Body of pancreas (tissue), 4 donors: ENCODE results near the gene PCK2. TPM values are rescaled to one million over a fixed set of nuclear protein-coding genes. Genes with fewer than 3 reads are reported as not detected.
"Not testable (repeated sequence)": the region's sequence is repeated elsewhere in the genome, so short reads cannot be mapped to it uniquely, and the experiment has no call there.

Source experiments
- ATAC-seq: fragments of 150-250 bp; one replicate; pipeline ENCODE4 v1.9.1; 2016
- DNase-seq, 4 donors: peaks; one replicate each; pipeline ENCODE4 v3.0.0-alpha.2; 2019
- H3K27ac ChIP-seq, 4 donors: fragments of 200-600 bp; sonication (generic); 1 replicate in 3 of 4; 2 replicates in 1 of 4; pipeline versions ENCODE4 v1.5.1 to v1.6.1; 2016 to 2019; ENCODE audit warnings: mild to moderate bottlenecking in 1 of 4, mixed read lengths in 1 of 4, moderate library complexity in 1 of 4
- H3K27me3 ChIP-seq, 2 donors: fragments of 200-600 bp; sonication (generic); one replicate each; pipeline ENCODE4 v1.6.0; 2016; ENCODE audit warnings: mild to moderate bottlenecking in 1 of 2
- H3K36me3 ChIP-seq, 2 donors: fragments of 200-600 bp; sonication (generic); replicated peaks in 1 of 2; 2 replicates each; pipeline ENCODE4 v1.5.1; 2016; ENCODE audit warnings: low read depth in 2 of 2; ENCODE audit not compliant: insufficient read depth in 1 of 2
- H3K4me1 ChIP-seq: fragments of 200-600 bp; sonication (generic); one replicate; pipeline ENCODE4 v1.6.0; 2016
- H3K4me3 ChIP-seq, 2 donors: fragments of 200-600 bp; sonication (generic); 1 replicate in 1 of 2; 2 replicates in 1 of 2; pipeline ENCODE4 v1.5.1; 2016 to 2019
- H3K9me3 ChIP-seq, 3 donors: fragments of 200-600 bp; sonication (generic); 1 replicate in 2 of 3; 2 replicates in 1 of 3; pipeline ENCODE4 v1.5.1; 2016
- CTCF ChIP-seq, 7 experiments: fragments of 450-650 bp in 4 of 7; fragments of 200-600 bp in 3 of 7; sonication (generic) in 3 of 7; IDR thresholded peaks; one replicate each; pipeline ENCODE4 v1.5.1; 2016 to 2019; ENCODE audit warnings: antibody characterized with exemption in 7 of 7
- POLR2A ChIP-seq, 3 donors: fragments of 450-650 bp; IDR thresholded peaks; one replicate each; pipeline ENCODE4 v1.6.1; 2016; ENCODE audit warnings: antibody characterized with exemption in 3 of 3, mild to moderate bottlenecking in 2 of 3
- WGBS, 2 donors: methylation state at CpG; one replicate each; pipeline ENCODE4 v1.1.5; 2017; 5-methylcytosine and 5-hydroxymethylcytosine counted together
- intact Hi-C: fragments of 100-400 bp; cut with DNase I; formaldehyde crosslinking; loops from one replicate; pipeline ENCODE4 v1.15.1; 2023
- total RNA-seq, 2 donors: library from RNA; depleted of rRNA; stranded (reverse); fragments of >200 nt; gene quantifications; one replicate each; pipeline ENCODE4 v1.1.0, GENCODE V29; 2016

Gene PCK2
- total RNA-seq, 2 donors from 2014 or later: 20.4 to 29.8 TPM

- Histone ChIP-seq H3K27ac (peak overlapping the region in 1 of 4 donors; percentile 12), H3K27me3 (no peaks in the 10 kb centered on the region), H3K36me3 (peaks cover 0 to 5% of the 10 kb centered on the region in 2 donors), H3K4me3 (no peak overlapping the region), H3K9me3 (no peaks in the 10 kb centered on the region), H3K4me1 (peaks cover 37% of the 10 kb centered on the region)
- ATAC-seq: no peak
- intact Hi-C loops: no loop called here
- TF ChIP-seq POLR2A (IDR thresholded peaks at IDR 0.05) (no peak), CTCF (IDR thresholded peaks at IDR 0.05) (no peak)
- DNase-seq: no peak
- WGBS, 2 donors: 68 to 90% methylated on average over 3 of the region's 3 CpGs
These were observed 6.9 kb downstream of the PCK2 start for GRCh38 chr14:24100982-24101494.

- intact Hi-C loops: no loop called here
- Histone ChIP-seq H3K36me3 (peaks cover 0 to 5% of the 10 kb centered on the region in 2 donors), H3K27ac (no peak overlapping the region), H3K4me1 (peaks cover 30% of the 10 kb centered on the region), H3K4me3 (no peak overlapping the region), H3K27me3 (no peaks in the 10 kb centered on the region), H3K9me3 (no peaks in the 10 kb centered on the region)
- DNase-seq (no peak), ATAC-seq (no peak)
- TF ChIP-seq CTCF (IDR thresholded peaks at IDR 0.05): no peak
- TF ChIP-seq POLR2A (IDR thresholded peaks at IDR 0.05): no peak
- WGBS, 2 donors: 71 to 75% methylated on average over 7 of the region's 7 CpGs
These were observed 8.4 kb downstream of the PCK2 start for GRCh38 chr14:24102357-24103048.

- WGBS, 2 donors: 90% methylated on average over 13 of the region's 13 CpGs; no CpG with 5 or more reads in 1 of the 2 donors
- no peaks in the 10 kb centered on the region for H3K9me3 ChIP-seq
- no peak for TF ChIP-seq POLR2A (IDR thresholded peaks at IDR 0.05)
- TF ChIP-seq CTCF (IDR thresholded peaks at IDR 0.05): no peak
- peaks cover 25% of the 10 kb centered on the region for H3K4me1 ChIP-seq
- no peak for DNase-seq
- intact Hi-C loops: no loop called here
- H3K27ac ChIP-seq: no peak overlapping the region
- no peak overlapping the region for H3K4me3 ChIP-seq
- no peak for ATAC-seq
- H3K36me3 ChIP-seq: peaks cover 0 to 5% of the 10 kb centered on the region in 2 donors
- no peaks in the 10 kb centered on the region for H3K27me3 ChIP-seq
These were observed 9.3 kb downstream of the PCK2 start for GRCh38 chr14:24103451-24103850.

GRCh38 chr14:24105609-24106239 lies 11.6 kb downstream of the PCK2 start:
- not testable (repeated sequence) for H3K9me3 ChIP-seq, H3K27me3 ChIP-seq, H3K36me3 ChIP-seq, H3K4me3 ChIP-seq, ATAC-seq, DNase-seq
- Histone ChIP-seq H3K27ac (peak overlapping the region in 1 of 4 donors; percentile 26), H3K4me1 (peaks cover 30% of the 10 kb centered on the region)
- 80 to 91% methylated on average over 8 of the region's 8 CpGs for WGBS, 2 donors
- intact Hi-C loops: loop anchor here (5.0 kb wide), 1 partner anchor 48 kb away; no protein-coding TSS in a partner anchor

- Histone ChIP-seq H3K4me1 (peaks cover 31% of the 10 kb centered on the region), H3K4me3 (no peak overlapping the region), H3K9me3 (no peaks in the 10 kb centered on the region), H3K36me3 (peaks cover 0 to 5% of the 10 kb centered on the region in 2 donors), H3K27me3 (no peaks in the 10 kb centered on the region), H3K27ac (no peak overlapping the region)
- ATAC-seq (no peak), DNase-seq (no peak)
- WGBS, 2 donors: 72 to 80% methylated on average over 4 of the region's 4 CpGs
- intact Hi-C loops: loop anchor here (5.0 kb wide), 1 partner anchor 49 kb away; no protein-coding TSS in a partner anchor
- TF ChIP-seq CTCF (IDR thresholded peaks at IDR 0.05) (no peak), POLR2A (IDR thresholded peaks at IDR 0.05) (no peak)
These were observed 12.7 kb downstream of the PCK2 start for GRCh38 chr14:24106672-24107271.
